Brain microvascular endothelial cell (primary cell): ENCODE results near the gene B3GAT3.
"Not testable (repeated sequence)": the region's sequence is repeated elsewhere in the genome, so short reads cannot be mapped to it uniquely, and the experiment has no call there.

Experiments
- DNase-seq: peaks from one replicate; pipeline ENCODE4 v3.0.0-alpha.2; 2020
- H3K27ac ChIP-seq: fragments of 250-450 bp; sonication (Bioruptor Pico); 2 replicates; pipeline ENCODE4 v1.5.1; 2020; ENCODE audit warnings: mild to moderate bottlenecking, moderate library complexity
- H3K27me3 ChIP-seq: fragments of 250-450 bp; sonication (Bioruptor Pico); replicated peaks from 2 replicates; pipeline ENCODE4 v1.5.1; 2020; ENCODE audit warnings: mild to moderate bottlenecking
- H3K36me3 ChIP-seq: fragments of 250-450 bp; sonication (Bioruptor Pico); replicated peaks from 2 replicates; pipeline ENCODE4 v1.5.1; 2020; ENCODE audit warnings: mild to moderate bottlenecking
- H3K4me3 ChIP-seq: 2 replicates; pipeline ENCODE4 v1.5.1; 2011; ENCODE audit warnings: low read depth, mild to moderate bottlenecking, control low read depth, low read length, moderate library complexity
- CTCF ChIP-seq: IDR thresholded peaks from 2 replicates; pipeline ENCODE4 v1.5.1; 2011; ENCODE audit warnings: low read depth, mild to moderate bottlenecking, moderate library complexity, low read length, control low read depth, inconsistent platforms; ENCODE audit errors: missing control alignments
- in situ Hi-C: cut with HindIII; loops from 2 replicates; pipeline ENCODE4 v1.10.0; 2017; ENCODE audit warnings: low sequenced_read_pairs, low pct_ligation_motif_present

The B3GAT3 gene

GRCh38 chr11:62652161-62653006 is 30.6 kb upstream of the B3GAT3 start:
- DNase-seq: no peak
- Histone ChIP-seq H3K27me3 (no peaks in the 10 kb centered on the region), H3K36me3 (peaks cover 18% of the 10 kb centered on the region), H3K4me3 (peak overlapping the region; percentile 79), H3K27ac (peak overlapping the region; percentile 61)
- in situ Hi-C loops: no loop called here
- TF ChIP-seq CTCF: no peak

- H3K4me3 ChIP-seq, DNase-seq, H3K27me3 ChIP-seq, H3K27ac ChIP-seq, in situ Hi-C loops: not testable (repeated sequence)
- H3K36me3 ChIP-seq: peaks cover 18% of the 10 kb centered on the region
Measured at GRCh38 chr11:62650283-62650682, 28.5 kb upstream of the B3GAT3 start.

- no peak for TF ChIP-seq CTCF
- in situ Hi-C loops: no loop called here
- Histone ChIP-seq H3K27me3 (no peaks in the 10 kb centered on the region), H3K27ac (no peak overlapping the region), H3K36me3 (peaks cover 22% of the 10 kb centered on the region), H3K4me3 (no peak overlapping the region)
- no peak for DNase-seq
Measured at GRCh38 chr11:62649486-62649885, 27.7 kb upstream of the B3GAT3 start.

- Histone ChIP-seq H3K4me3 (no peak overlapping the region), H3K36me3 (peaks cover 27% of the 10 kb centered on the region), H3K27me3 (no peaks in the 10 kb centered on the region), H3K27ac (no peak overlapping the region)
- no peak for DNase-seq
- in situ Hi-C loops: no loop called here
- no peak for TF ChIP-seq CTCF
Measured at GRCh38 chr11:62648967-62649364, 27.2 kb upstream of the B3GAT3 start.

GRCh38 chr11:62648185-62648966 is 26.6 kb upstream of the B3GAT3 start:
- no peaks in the 10 kb centered on the region for H3K27me3 ChIP-seq
- in situ Hi-C loops: no loop called here
- no peak overlapping the region for H3K4me3 ChIP-seq
- no peak for DNase-seq
- H3K27ac ChIP-seq: no peak overlapping the region
- H3K36me3 ChIP-seq: peaks cover 32% of the 10 kb centered on the region
- TF ChIP-seq CTCF: no peak

- DNase-seq: no peak
- H3K36me3 ChIP-seq: peaks cover 38% of the 10 kb centered on the region
- in situ Hi-C loops: no loop called here
- H3K27me3 ChIP-seq: no peaks in the 10 kb centered on the region
- H3K4me3 ChIP-seq: no peak overlapping the region
- no peak for TF ChIP-seq CTCF
- no peak overlapping the region for H3K27ac ChIP-seq
Measured at GRCh38 chr11:62647609-62648005, 25.8 kb upstream of the B3GAT3 start.
